Mesodermal cell (in vitro differentiated cells): ENCODE data around the gene TTC28.
A peak's percentile ranks its signal among the peaks of the same experiment; 100 is the strongest.
"Not testable (repeated sequence)": the region's sequence is repeated elsewhere in the genome, so short reads cannot be mapped to it uniquely, and the experiment has no call there.

Experiments used
- H3K27ac ChIP-seq: 2 replicates; pipeline ENCODE4 v1.7.0; 2013; ENCODE audit warnings: mild to moderate bottlenecking, low read depth, low read length, moderate library complexity; ENCODE audit not compliant: severe bottlenecking
- H3K36me3 ChIP-seq: 2 replicates; pipeline ENCODE4 v1.7.1; 2013; ENCODE audit warnings: mild to moderate bottlenecking, low read length, moderate library complexity; ENCODE audit not compliant: control insufficient read depth, insufficient read depth
- H3K4me1 ChIP-seq: one replicate; pipeline ENCODE4 v1.7.1; 2013; ENCODE audit warnings: mild to moderate bottlenecking, low read length; ENCODE audit not compliant: insufficient read depth, control insufficient read depth, poor library complexity, severe bottlenecking
- H3K4me3 ChIP-seq: 2 replicates; pipeline ENCODE4 v1.7.0; 2013; ENCODE audit warnings: low read length, control low read depth, mild to moderate bottlenecking; ENCODE audit not compliant: insufficient read depth, poor library complexity, severe bottlenecking; ENCODE audit errors: extremely low read depth
- H3K9me3 ChIP-seq: 2 replicates; pipeline ENCODE4 v1.7.1; 2013; ENCODE audit warnings: mild to moderate bottlenecking, low read length, moderate library complexity; ENCODE audit not compliant: control insufficient read depth
- WGBS, 2 experiments: methylation state at CpG; one replicate each; pipeline ENCODE4 v1.1.5; 2013; ENCODE audit warnings: missing lambda C conversion rate in 2 of 2; ENCODE audit not compliant: insufficient coverage in 2 of 2; 5-methylcytosine and 5-hydroxymethylcytosine counted together

Gene TTC28

GRCh38 chr22:28560046-28560742, 119.4 kb downstream of the TTC28 start:
- peak overlapping the region; percentile 75 for H3K27ac ChIP-seq

GRCh38 chr22:28557184-28557583, 122.5 kb downstream of the TTC28 start:
- Histone ChIP-seq H3K36me3 (no peaks in the 10 kb centered on the region), H3K4me1 (peaks cover 12% of the 10 kb centered on the region), H3K27ac (no peak overlapping the region), H3K9me3 (peaks cover 8% of the 10 kb centered on the region), H3K4me3 (no peak overlapping the region)
- WGBS, 2 experiments = no CpG with 5 or more reads among the region's 1 CpG

More at GRCh38 chr22:28560046-28560742, 119.4 kb downstream of the TTC28 start:
- Histone ChIP-seq H3K36me3 (no peaks in the 10 kb centered on the region), H3K4me1 (peaks cover 12% of the 10 kb centered on the region), H3K9me3 (peaks cover 8% of the 10 kb centered on the region), H3K4me3 (no peak overlapping the region)
- WGBS, 2 experiments = 92 to 93% methylated on average over 2 of the region's 2 CpGs

GRCh38 chr22:28553108-28553866, 126.4 kb downstream of the TTC28 start:
- not testable (repeated sequence) for H3K4me3 ChIP-seq, H3K36me3 ChIP-seq, H3K4me1 ChIP-seq, H3K9me3 ChIP-seq, H3K27ac ChIP-seq
- 82 to 91% methylated on average over 2 to 23 of the region's 51 CpGs for WGBS, 2 experiments

- Histone ChIP-seq H3K4me3 (no peak overlapping the region), H3K9me3 (no peaks in the 10 kb centered on the region), H3K4me1 (no peaks in the 10 kb centered on the region), H3K27ac (no peak overlapping the region), H3K36me3 (no peaks in the 10 kb centered on the region)
- WGBS, 2 experiments = 80 to 100% methylated on average over 1 of the region's 2 CpGs
Observed at GRCh38 chr22:28548406-28548805, 131.2 kb downstream of the TTC28 start.

GRCh38 chr22:28547132-28547842, 132.4 kb downstream of the TTC28 start:
- WGBS, 2 experiments = 80 to 92% methylated on average over 1 of the region's 4 CpGs
- no peak overlapping the region for H3K4me3 ChIP-seq

GRCh38 chr22:28544431-28544868, 135.2 kb downstream of the TTC28 start:
- 70 to 86% methylated on average over 2 of the region's 2 CpGs for WGBS, 2 experiments
- peaks cover 5% of the 10 kb centered on the region for H3K9me3 ChIP-seq
- peaks cover 4% of the 10 kb centered on the region for H3K36me3 ChIP-seq
- H3K4me1 ChIP-seq = no peaks in the 10 kb centered on the region
- no peak overlapping the region for H3K27ac ChIP-seq
- no peak overlapping the region for H3K4me3 ChIP-seq

More at GRCh38 chr22:28547132-28547842, 132.4 kb downstream of the TTC28 start:
- Histone ChIP-seq H3K4me1 (no peaks in the 10 kb centered on the region), H3K36me3 (peaks cover 4% of the 10 kb centered on the region), H3K27ac (no peak overlapping the region), H3K9me3 (peaks cover 5% of the 10 kb centered on the region)

- Histone ChIP-seq H3K27ac (no peak overlapping the region), H3K9me3 (peaks cover 5% of the 10 kb centered on the region), H3K36me3 (peaks cover 4% of the 10 kb centered on the region), H3K4me3 (no peak overlapping the region), H3K4me1 (no peaks in the 10 kb centered on the region)
- WGBS, 2 experiments = 100% methylated on average over 1 of the region's 1 CpG; no CpG with 5 or more reads in 1 of the 2 experiments
Observed at GRCh38 chr22:28542980-28543621, 136.5 kb downstream of the TTC28 start.

- Histone ChIP-seq H3K4me1 (no peaks in the 10 kb centered on the region), H3K9me3 (peaks cover 5% of the 10 kb centered on the region), H3K4me3 (no peak overlapping the region), H3K36me3 (peaks cover 4% of the 10 kb centered on the region), H3K27ac (no peak overlapping the region)
- WGBS, 2 experiments = 14 to 52% methylated on average over 1 to 2 of the region's 2 CpGs
Observed at GRCh38 chr22:28541137-28541536, 138.5 kb downstream of the TTC28 start.

GRCh38 chr22:28538922-28539321, 140.7 kb downstream of the TTC28 start:
- Histone ChIP-seq H3K36me3 (peaks cover 4% of the 10 kb centered on the region), H3K4me1 (no peaks in the 10 kb centered on the region), H3K27ac (no peak overlapping the region), H3K4me3 (no peak overlapping the region), H3K9me3 (peaks cover 5% of the 10 kb centered on the region)
- 90 to 95% methylated on average over 2 of the region's 2 CpGs for WGBS, 2 experiments

GRCh38 chr22:28530565-28530964, 149.1 kb downstream of the TTC28 start:
- WGBS, 2 experiments = 89 to 100% methylated on average over 2 to 3 of the region's 4 CpGs
- not testable (repeated sequence) for H3K9me3 ChIP-seq, H3K4me3 ChIP-seq, H3K36me3 ChIP-seq, H3K4me1 ChIP-seq, H3K27ac ChIP-seq
